ENCODE data around the gene DYDC2. TPM values are rescaled to one million over a fixed set of nuclear protein-coding genes. Genes with fewer than 3 reads are reported as not detected.
"Not testable (repeated sequence)": the region's sequence is repeated elsewhere in the genome, so short reads cannot be mapped to it uniquely, and the experiment has no call there.

DYDC2 gene
- total RNA-seq, 2 experiments from 2014 or later = not detected

DNA sequence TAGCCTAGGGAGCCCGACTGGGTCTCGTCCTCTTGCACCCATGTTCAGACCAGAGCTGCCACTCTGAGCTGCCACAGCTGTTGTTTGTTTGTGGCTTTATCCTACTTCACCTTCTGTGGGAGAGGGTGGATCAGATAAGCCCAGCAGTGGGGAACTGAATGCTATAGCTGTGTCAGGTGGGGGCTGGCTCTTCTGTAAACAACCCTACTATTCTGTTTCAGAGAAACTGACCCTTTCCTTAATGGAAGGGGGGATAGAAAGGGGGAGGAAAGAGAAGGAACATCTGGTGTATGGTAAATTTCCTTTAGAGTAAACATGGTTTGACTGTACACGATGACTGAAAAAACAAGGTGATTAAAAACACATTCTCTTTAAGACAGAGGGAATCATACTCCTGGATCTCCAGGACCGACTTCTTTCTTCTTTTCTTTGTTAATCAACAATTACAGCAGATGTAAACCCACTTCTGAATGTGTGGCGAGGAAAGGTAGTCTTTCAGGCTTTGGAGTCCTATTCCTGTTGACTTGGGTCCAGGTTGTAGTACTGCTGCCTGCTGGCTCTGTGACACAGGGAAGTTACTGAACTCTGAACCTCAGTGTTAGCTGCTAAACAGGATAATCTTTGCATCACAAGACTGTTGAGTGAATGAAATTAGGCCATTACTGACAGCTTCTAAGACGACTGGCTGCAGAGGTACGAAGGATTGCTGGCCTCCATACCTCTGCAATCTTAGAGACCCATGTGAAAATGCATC is 57.7 kb downstream of the DYDC2 start:
- no peak overlapping the region for H3K4me3 ChIP-seq (ENCODE audit: low read length)
- H3K27me3 Mint-ChIP-seq = no peaks in the 10 kb centered on the region
- no peaks in the 10 kb centered on the region for H3K27me3 ChIP-seq (ENCODE audit: control insufficient read depth in 1 of 2, insufficient read depth in 2 of 2, low read length in 2 of 2)
- H3K36me3 ChIP-seq (ENCODE audit: insufficient read depth, low read length) = no peaks in the 10 kb centered on the region
- H3K36me3 Mint-ChIP-seq (ENCODE audit: low read depth) = no peaks in the 10 kb centered on the region
- CTCF ChIA-PET = no interaction called here
- ATAC-seq (ENCODE audit: poor library complexity) (no peak), DNase-seq (no peak)
- H3K4me1 Mint-ChIP-seq (ENCODE audit: low read depth) = peaks cover 53% of the 10 kb centered on the region
- intact Hi-C loops (cut with DNase I, micrococcal nuclease) = loop anchor here in 1 of 2 experiments (5.0 kb wide), 1 partner anchor 43 kb away; no protein-coding TSS in a partner anchor
- H3K27ac Mint-ChIP-seq = no peak overlapping the region
- TF ChIP-seq, protein P1, sequence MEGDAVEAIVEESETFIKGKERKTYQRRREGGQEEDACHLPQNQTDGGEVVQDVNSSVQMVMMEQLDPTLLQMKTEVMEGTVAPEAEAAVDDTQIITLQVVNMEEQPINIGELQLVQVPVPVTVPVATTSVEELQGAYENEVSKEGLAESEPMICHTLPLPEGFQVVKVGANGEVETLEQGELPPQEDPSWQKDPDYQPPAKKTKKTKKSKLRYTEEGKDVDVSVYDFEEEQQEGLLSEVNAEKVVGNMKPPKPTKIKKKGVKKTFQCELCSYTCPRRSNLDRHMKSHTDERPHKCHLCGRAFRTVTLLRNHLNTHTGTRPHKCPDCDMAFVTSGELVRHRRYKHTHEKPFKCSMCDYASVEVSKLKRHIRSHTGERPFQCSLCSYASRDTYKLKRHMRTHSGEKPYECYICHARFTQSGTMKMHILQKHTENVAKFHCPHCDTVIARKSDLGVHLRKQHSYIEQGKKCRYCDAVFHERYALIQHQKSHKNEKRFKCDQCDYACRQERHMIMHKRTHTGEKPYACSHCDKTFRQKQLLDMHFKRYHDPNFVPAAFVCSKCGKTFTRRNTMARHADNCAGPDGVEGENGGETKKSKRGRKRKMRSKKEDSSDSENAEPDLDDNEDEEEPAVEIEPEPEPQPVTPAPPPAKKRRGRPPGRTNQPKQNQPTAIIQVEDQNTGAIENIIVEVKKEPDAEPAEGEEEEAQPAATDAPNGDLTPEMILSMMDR (IDR thresholded peaks at IDR 0.05) = no peak
- no peaks in the 10 kb centered on the region for H3K9me3 Mint-ChIP-seq
- POLR2A ChIA-PET = no interaction called here
- no peaks in the 10 kb centered on the region for H3K9me3 ChIP-seq (ENCODE audit: control insufficient read depth in 1 of 2, insufficient read depth in 1 of 2, low read length in 2 of 2)
- peaks cover 2% of the 10 kb centered on the region for H3K4me1 ChIP-seq (ENCODE audit: insufficient read depth, low read length)
- no peak overlapping the region for H3K27ac ChIP-seq (ENCODE audit: low read depth in 1 of 2, low read length in 2 of 2)
- no peak overlapping the region for H3K4me3 Mint-ChIP-seq

DNA sequence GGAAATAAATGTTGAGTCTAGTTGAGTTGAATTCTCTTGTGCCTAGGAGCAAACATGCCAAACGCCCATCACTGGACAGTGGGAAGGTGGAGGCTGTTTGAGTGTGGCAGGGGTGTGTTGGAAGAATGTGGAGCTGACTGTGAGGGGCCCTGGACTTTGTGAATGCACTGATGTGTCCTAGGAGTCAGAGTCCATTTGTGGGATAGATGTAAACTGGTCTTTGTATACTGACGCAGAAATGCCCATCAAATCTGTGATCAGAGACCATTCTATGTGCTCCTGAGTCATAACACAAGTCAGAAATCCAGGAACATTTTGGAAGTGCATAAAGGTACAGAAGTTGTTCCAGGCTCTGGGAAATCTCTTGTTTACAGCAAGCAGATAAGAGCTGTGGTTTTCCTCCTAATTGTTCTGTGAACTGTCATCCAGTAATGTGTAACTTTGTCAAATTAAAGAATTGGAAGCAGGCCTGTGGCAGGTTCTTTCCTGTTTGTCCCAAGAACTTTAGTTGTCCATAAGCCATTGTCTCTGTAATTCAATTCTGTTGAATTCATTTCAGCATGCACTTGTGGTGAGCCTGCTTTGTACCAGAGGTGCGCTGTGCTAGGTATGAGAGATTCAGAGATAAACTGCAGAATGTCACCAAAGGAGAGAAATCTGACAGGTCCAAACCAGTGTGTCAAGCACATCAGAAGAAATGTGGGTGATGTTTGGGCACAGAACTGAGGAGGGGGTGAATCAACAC is 59.3 kb downstream of the DYDC2 start:
- Mint-ChIP-seq H3K4me3 (no peak overlapping the region), H3K27ac (no peak overlapping the region), H3K9me3 (no peaks in the 10 kb centered on the region), H3K27me3 (no peaks in the 10 kb centered on the region), H3K36me3 (ENCODE audit: low read depth) (no peaks in the 10 kb centered on the region), H3K4me1 (ENCODE audit: low read depth) (peaks cover 38% of the 10 kb centered on the region)
- ChIA-PET POLR2A (no interaction called here), CTCF (interaction anchor here (0.6 kb wide), 1 partner anchor 145 kb away, joined by 3 read pairs; no protein-coding TSS in a partner anchor)
- Histone ChIP-seq H3K36me3 (ENCODE audit: insufficient read depth, low read length) (no peaks in the 10 kb centered on the region), H3K9me3 (ENCODE audit: control insufficient read depth in 1 of 2, insufficient read depth in 1 of 2, low read length in 2 of 2) (no peaks in the 10 kb centered on the region), H3K27ac (ENCODE audit: low read depth in 1 of 2, low read length in 2 of 2) (no peak overlapping the region), H3K27me3 (ENCODE audit: control insufficient read depth in 1 of 2, insufficient read depth in 2 of 2, low read length in 2 of 2) (no peaks in the 10 kb centered on the region), H3K4me3 (ENCODE audit: low read length) (no peak overlapping the region), H3K4me1 (ENCODE audit: insufficient read depth, low read length) (no peaks in the 10 kb centered on the region)
- no peak for ATAC-seq (ENCODE audit: poor library complexity)
- intact Hi-C loops (cut with DNase I, micrococcal nuclease) = no loop called here
- TF ChIP-seq, protein P1 (IDR thresholded peaks at IDR 0.05) = no peak
- no peak for DNase-seq

DNA sequence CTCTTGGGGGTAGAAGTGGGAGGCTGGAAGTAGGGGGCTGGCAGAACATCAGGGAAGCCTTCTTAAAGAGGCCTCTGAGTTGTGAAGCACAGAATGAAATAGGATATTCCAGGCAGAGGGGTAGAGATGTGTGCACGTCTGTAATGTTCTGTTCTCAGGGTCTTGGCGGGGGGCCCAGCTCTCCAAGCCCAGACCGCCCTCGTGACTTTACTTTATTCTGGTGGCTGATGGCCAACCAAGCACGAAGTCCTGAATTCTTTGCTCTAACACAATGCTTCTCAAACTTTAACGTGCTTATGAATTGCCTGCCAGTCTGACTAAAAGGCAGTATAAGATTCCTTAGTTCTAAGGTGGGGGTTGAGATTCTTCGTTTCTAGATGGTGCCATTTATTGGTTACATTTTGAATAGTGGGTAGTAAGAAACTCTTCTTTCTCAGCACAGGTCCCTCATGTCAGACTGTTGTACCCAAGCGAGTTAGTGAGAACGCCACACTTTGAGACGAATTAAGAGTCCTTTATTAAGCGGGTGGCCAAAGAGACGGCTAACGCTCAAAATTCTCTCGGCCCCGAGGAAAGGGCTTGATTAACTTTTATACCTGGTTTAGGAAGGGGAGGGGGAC is 60.0 kb downstream of the DYDC2 start:
- Histone ChIP-seq H3K36me3 (ENCODE audit: insufficient read depth, low read length) (no peaks in the 10 kb centered on the region), H3K4me3 (ENCODE audit: low read length) (no peak overlapping the region), H3K9me3 (ENCODE audit: control insufficient read depth in 1 of 2, insufficient read depth in 1 of 2, low read length in 2 of 2) (no peaks in the 10 kb centered on the region), H3K27ac (ENCODE audit: low read depth in 1 of 2, low read length in 2 of 2) (no peak overlapping the region), H3K27me3 (ENCODE audit: control insufficient read depth in 1 of 2, insufficient read depth in 2 of 2, low read length in 2 of 2) (no peaks in the 10 kb centered on the region), H3K4me1 (ENCODE audit: insufficient read depth, low read length) (no peaks in the 10 kb centered on the region)
- Mint-ChIP-seq H3K27me3 (no peaks in the 10 kb centered on the region), H3K36me3 (ENCODE audit: low read depth) (peaks cover 6% of the 10 kb centered on the region), H3K4me3 (no peak overlapping the region), H3K4me1 (ENCODE audit: low read depth) (peaks cover 35% of the 10 kb centered on the region), H3K27ac (no peak overlapping the region), H3K9me3 (no peaks in the 10 kb centered on the region)
- TF ChIP-seq, protein P1 (IDR thresholded peaks at IDR 0.05) = no peak
- CTCF ChIA-PET = interaction anchor here (0.6 kb wide), 1 partner anchor 144 kb away, joined by 3 read pairs; no protein-coding TSS in a partner anchor
- intact Hi-C loops (cut with DNase I, micrococcal nuclease) = no loop called here
- DNase-seq = no peak
- ATAC-seq (ENCODE audit: poor library complexity) = no peak
- POLR2A ChIA-PET = no interaction called here

DNA sequence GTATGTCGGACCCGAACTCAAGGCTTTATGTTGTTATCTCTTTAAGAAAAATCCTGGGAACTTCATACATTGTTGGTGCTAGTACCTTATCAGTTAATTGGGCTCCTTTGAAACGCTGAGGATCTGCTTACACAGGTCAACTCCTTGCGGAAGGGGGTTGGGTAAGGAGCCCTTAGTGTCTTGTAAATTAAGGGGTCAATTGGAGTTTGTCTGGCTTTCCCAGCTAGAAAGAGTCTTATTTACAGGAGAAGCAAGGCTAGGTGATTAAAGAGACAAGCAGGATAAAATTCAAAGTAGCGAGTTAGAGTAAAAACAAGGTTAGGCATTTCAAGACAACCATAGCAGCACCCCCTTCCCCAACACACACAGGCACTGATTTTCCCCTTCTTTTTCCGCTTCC is 60.7 kb downstream of the DYDC2 start:
- intact Hi-C loops (cut with DNase I, micrococcal nuclease); H3K27ac Mint-ChIP-seq; H3K27me3 Mint-ChIP-seq; CTCF ChIA-PET; H3K4me3 Mint-ChIP-seq; H3K4me1 ChIP-seq (ENCODE audit: insufficient read depth, low read length); H3K27ac ChIP-seq (ENCODE audit: low read depth in 1 of 2, low read length in 2 of 2); H3K36me3 ChIP-seq (ENCODE audit: insufficient read depth, low read length); H3K27me3 ChIP-seq (ENCODE audit: control insufficient read depth in 1 of 2, insufficient read depth in 2 of 2, low read length in 2 of 2); H3K4me3 ChIP-seq (ENCODE audit: low read length); H3K9me3 Mint-ChIP-seq; H3K9me3 ChIP-seq (ENCODE audit: control insufficient read depth in 1 of 2, insufficient read depth in 1 of 2, low read length in 2 of 2); ATAC-seq (ENCODE audit: poor library complexity); DNase-seq; POLR2A ChIA-PET: not testable (repeated sequence)
- Mint-ChIP-seq H3K4me1 (ENCODE audit: low read depth) (peaks cover 29% of the 10 kb centered on the region), H3K36me3 (ENCODE audit: low read depth) (peaks cover 12% of the 10 kb centered on the region)

Data from CD4-positive, alpha-beta T cell (primary cell).